WTC11 (cell line): Measurements from ENCODE around the gene STN1. TPM values are rescaled to one million over a fixed set of nuclear protein-coding genes. Genes with fewer than 3 reads are reported as not detected.

Experiments used
- CREM ChIP-seq: sonication (generic); formaldehyde crosslinking; IDR thresholded peaks from 2 replicates; pipeline ENCODE4 v1.8.1; 2022; ENCODE audit warnings: mild to moderate bottlenecking, missing genetic modification reagents, moderate library complexity
- CTCF ChIP-seq: fragments of 200-600 bp; IDR thresholded peaks from 2 replicates; pipeline ENCODE4 v1.8.0; 2022; ENCODE audit warnings: antibody characterized with exemption
- ESRRA ChIP-seq: sonication (generic); formaldehyde crosslinking; IDR thresholded peaks from 2 replicates; pipeline ENCODE4 v1.8.1; 2022; ENCODE audit warnings: mild to moderate bottlenecking, missing genetic modification reagents, borderline replicate concordance
- FOXK1 ChIP-seq: sonication (generic); formaldehyde crosslinking; IDR thresholded peaks from 2 replicates; pipeline ENCODE4 v1.8.0; 2022; ENCODE audit warnings: mild to moderate bottlenecking, moderate library complexity, missing genetic modification reagents
- JUN ChIP-seq: sonication (generic); formaldehyde crosslinking; IDR thresholded peaks from 2 replicates; pipeline ENCODE4 v1.8.0; 2023; ENCODE audit warnings: mild to moderate bottlenecking, missing genetic modification reagents
- NR1H2 ChIP-seq: sonication (generic); formaldehyde crosslinking; IDR thresholded peaks from 2 replicates; pipeline ENCODE4 v1.9.0; 2021; ENCODE audit warnings: mild to moderate bottlenecking, moderate library complexity, missing genetic modification reagents
- NR2C2 ChIP-seq: sonication (generic); formaldehyde crosslinking; IDR thresholded peaks from 2 replicates; pipeline ENCODE4 v1.8.0; 2022; ENCODE audit warnings: mild to moderate bottlenecking, missing genetic modification reagents
- SMAD3 ChIP-seq: sonication (generic); formaldehyde crosslinking; IDR thresholded peaks from 2 replicates; pipeline ENCODE4 v1.8.0; 2022; ENCODE audit warnings: missing genetic modification reagents, mild to moderate bottlenecking, borderline replicate concordance
- SP1 ChIP-seq: sonication (generic); formaldehyde crosslinking; conservative IDR thresholded peaks from 2 replicates; pipeline ENCODE4 v1.8.1; 2022; ENCODE audit warnings: missing genetic modification reagents
- ZBTB21 ChIP-seq: sonication (generic); formaldehyde crosslinking; IDR thresholded peaks from 2 replicates; pipeline ENCODE4 v1.8.1; 2023; ENCODE audit warnings: mild to moderate bottlenecking, missing genetic modification reagents, borderline replicate concordance
- ZNF232 ChIP-seq: sonication (generic); formaldehyde crosslinking; IDR thresholded peaks from 2 replicates; pipeline ENCODE4 v1.8.0; 2022; ENCODE audit warnings: mild to moderate bottlenecking, missing genetic modification reagents
- ZNF425 ChIP-seq: fragments of 250-450 bp; sonication (Bioruptor Pico); conservative IDR thresholded peaks from 2 replicates; pipeline ENCODE4 v1.9.0; 2021; ENCODE audit warnings: mild to moderate bottlenecking
- total RNA-seq: library from RNA; stranded (reverse); gene quantifications from 3 replicates; pipeline ENCODE4 v1.2.3, GENCODE V29; 2021
- TF ChIP-seq, protein P1 (sequence below): fragments of 250-450 bp; sonication (Bioruptor Pico); IDR thresholded peaks from 2 replicates; pipeline ENCODE4 v1.8.0; 2021; ENCODE audit warnings: mild to moderate bottlenecking
- TF ChIP-seq, protein P2 (sequence below): sonication (generic); formaldehyde crosslinking; IDR thresholded peaks from 2 replicates; pipeline ENCODE4 v1.8.1; 2022; ENCODE audit warnings: mild to moderate bottlenecking, moderate library complexity, missing genetic modification reagents
- TF ChIP-seq, protein P3 (sequence below): fragments of 250-450 bp; sonication (Bioruptor Pico); IDR thresholded peaks from 2 replicates; pipeline ENCODE4 v1.9.0; 2021; ENCODE audit warnings: mild to moderate bottlenecking
- TF ChIP-seq, protein P4 (sequence below): sonication (generic); formaldehyde crosslinking; IDR thresholded peaks from 2 replicates; pipeline ENCODE4 v1.8.1; 2022; ENCODE audit warnings: missing genetic modification reagents, borderline replicate concordance

STN1 gene
- total RNA-seq, 1 experiment from 2014 or later: 13.9 TPM

GRCh38 chr10:103966671-103967447 is 48.9 kb upstream of the STN1 start, which contains the start of gene SLK (continued):
- TF ChIP-seq JUN (no peak; the same call in 1 of the 2 replicates), ZNF425 (CRISPR knock-in tag) (no peak), ZNF232 (no peak), ZBTB21 (CRISPR knock-in tag) (0 out of 2 replicates have a peak, but pooled peaks have one; percentile 34), CTCF (no peak), SP1 (peak; percentile 36; the same call in 1 of the 2 replicates), ESRRA (peak; percentile 72; the same call in 1 of the 2 replicates), FOXK1 (CRISPR knock-in tag) (no peak), SMAD3 (no peak), NR1H2 (CRISPR knock-in tag) (no peak), NR2C2 (CRISPR knock-in tag) (no peak), CREM (CRISPR knock-in tag) (peak; percentile 14; the same call in 1 of the 2 replicates)
- TF ChIP-seq, protein P1, sequence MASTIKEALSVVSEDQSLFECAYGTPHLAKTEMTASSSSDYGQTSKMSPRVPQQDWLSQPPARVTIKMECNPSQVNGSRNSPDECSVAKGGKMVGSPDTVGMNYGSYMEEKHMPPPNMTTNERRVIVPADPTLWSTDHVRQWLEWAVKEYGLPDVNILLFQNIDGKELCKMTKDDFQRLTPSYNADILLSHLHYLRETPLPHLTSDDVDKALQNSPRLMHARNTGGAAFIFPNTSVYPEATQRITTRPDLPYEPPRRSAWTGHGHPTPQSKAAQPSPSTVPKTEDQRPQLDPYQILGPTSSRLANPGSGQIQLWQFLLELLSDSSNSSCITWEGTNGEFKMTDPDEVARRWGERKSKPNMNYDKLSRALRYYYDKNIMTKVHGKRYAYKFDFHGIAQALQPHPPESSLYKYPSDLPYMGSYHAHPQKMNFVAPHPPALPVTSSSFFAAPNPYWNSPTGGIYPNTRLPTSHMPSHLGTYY (CRISPR knock-in tag): no peak
- TF ChIP-seq, protein P2, sequence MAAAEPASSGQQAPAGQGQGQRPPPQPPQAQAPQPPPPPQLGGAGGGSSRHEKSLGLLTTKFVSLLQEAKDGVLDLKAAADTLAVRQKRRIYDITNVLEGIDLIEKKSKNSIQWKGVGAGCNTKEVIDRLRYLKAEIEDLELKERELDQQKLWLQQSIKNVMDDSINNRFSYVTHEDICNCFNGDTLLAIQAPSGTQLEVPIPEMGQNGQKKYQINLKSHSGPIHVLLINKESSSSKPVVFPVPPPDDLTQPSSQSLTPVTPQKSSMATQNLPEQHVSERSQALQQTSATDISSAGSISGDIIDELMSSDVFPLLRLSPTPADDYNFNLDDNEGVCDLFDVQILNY (CRISPR knock-in tag): peak; percentile 25; the same call in 1 of the 2 replicates
- TF ChIP-seq, protein P3, sequence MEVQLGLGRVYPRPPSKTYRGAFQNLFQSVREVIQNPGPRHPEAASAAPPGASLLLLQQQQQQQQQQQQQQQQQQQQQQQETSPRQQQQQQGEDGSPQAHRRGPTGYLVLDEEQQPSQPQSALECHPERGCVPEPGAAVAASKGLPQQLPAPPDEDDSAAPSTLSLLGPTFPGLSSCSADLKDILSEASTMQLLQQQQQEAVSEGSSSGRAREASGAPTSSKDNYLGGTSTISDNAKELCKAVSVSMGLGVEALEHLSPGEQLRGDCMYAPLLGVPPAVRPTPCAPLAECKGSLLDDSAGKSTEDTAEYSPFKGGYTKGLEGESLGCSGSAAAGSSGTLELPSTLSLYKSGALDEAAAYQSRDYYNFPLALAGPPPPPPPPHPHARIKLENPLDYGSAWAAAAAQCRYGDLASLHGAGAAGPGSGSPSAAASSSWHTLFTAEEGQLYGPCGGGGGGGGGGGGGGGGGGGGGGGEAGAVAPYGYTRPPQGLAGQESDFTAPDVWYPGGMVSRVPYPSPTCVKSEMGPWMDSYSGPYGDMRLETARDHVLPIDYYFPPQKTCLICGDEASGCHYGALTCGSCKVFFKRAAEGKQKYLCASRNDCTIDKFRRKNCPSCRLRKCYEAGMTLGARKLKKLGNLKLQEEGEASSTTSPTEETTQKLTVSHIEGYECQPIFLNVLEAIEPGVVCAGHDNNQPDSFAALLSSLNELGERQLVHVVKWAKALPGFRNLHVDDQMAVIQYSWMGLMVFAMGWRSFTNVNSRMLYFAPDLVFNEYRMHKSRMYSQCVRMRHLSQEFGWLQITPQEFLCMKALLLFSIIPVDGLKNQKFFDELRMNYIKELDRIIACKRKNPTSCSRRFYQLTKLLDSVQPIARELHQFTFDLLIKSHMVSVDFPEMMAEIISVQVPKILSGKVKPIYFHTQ (CRISPR knock-in tag): no peak
- TF ChIP-seq, protein P4, sequence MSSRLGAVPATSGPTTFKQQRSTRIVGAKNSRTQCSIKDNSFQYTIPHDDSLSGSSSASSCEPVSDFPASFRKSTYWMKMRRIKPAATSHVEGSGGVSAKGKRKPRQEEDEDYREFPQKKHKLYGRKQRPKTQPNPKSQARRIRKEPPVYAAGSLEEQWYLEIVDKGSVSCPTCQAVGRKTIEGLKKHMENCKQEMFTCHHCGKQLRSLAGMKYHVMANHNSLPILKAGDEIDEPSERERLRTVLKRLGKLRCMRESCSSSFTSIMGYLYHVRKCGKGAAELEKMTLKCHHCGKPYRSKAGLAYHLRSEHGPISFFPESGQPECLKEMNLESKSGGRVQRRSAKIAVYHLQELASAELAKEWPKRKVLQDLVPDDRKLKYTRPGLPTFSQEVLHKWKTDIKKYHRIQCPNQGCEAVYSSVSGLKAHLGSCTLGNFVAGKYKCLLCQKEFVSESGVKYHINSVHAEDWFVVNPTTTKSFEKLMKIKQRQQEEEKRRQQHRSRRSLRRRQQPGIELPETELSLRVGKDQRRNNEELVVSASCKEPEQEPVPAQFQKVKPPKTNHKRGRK (CRISPR knock-in tag): no peak
